ENCODE measurements around the gene RAB3IP.

Gene RAB3IP

DNA sequence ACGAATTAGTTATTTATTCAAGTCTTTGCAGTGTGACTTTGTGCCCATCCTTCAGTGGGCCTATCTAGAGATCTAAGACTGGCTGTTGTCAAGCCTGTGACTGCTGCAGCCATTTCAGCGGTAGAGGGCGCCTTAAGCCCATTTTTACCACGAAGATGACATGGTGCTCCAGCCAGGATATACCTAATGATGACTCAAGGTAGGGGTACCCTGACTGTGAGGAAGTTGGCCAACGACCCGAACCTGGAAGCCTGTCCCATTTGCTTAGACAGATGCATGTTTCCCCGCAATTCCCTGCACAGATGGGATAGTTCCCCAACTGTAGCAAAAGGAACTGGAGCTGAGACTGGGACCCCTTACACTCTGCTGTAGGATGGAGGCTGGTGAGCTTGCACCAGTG is 41.3 kb downstream of the RAB3IP start:
- H3K79me2 ChIP-seq (ENCODE audit: control insufficient read depth, low read length): peaks cover 6% of the 10 kb centered on the region; the same call in 1 of the 2 replicates
- H3F3A ChIP-seq (ENCODE audit: control insufficient read depth, insufficient read depth): no peaks in the 10 kb centered on the region
- no peak overlapping the region for H3K4me3 ChIP-seq (ENCODE audit: low read length)
- no peak overlapping the region for H3K4me2 ChIP-seq (ENCODE audit: low read length)
- no peak overlapping the region for H3K27ac ChIP-seq (ENCODE audit: low read depth, low read length)
- H3K9me2 ChIP-seq (replicated peaks; ENCODE audit: control insufficient read depth, low read length): no peaks in the 10 kb centered on the region
- peaks cover 7% of the 10 kb centered on the region for H3K36me3 ChIP-seq (ENCODE audit: control insufficient read depth, low read length)
- no peaks in the 10 kb centered on the region; the same call in 1 of the 2 replicates for H4K20me1 ChIP-seq (ENCODE audit: control insufficient read depth, insufficient read depth, low read depth, low read length)
- TF ChIP-seq EZH2phosphoT487 (IDR thresholded peaks at IDR 0.05; ENCODE audit: borderline replicate concordance, low read length): no peak
- TF ChIP-seq, protein P1, sequence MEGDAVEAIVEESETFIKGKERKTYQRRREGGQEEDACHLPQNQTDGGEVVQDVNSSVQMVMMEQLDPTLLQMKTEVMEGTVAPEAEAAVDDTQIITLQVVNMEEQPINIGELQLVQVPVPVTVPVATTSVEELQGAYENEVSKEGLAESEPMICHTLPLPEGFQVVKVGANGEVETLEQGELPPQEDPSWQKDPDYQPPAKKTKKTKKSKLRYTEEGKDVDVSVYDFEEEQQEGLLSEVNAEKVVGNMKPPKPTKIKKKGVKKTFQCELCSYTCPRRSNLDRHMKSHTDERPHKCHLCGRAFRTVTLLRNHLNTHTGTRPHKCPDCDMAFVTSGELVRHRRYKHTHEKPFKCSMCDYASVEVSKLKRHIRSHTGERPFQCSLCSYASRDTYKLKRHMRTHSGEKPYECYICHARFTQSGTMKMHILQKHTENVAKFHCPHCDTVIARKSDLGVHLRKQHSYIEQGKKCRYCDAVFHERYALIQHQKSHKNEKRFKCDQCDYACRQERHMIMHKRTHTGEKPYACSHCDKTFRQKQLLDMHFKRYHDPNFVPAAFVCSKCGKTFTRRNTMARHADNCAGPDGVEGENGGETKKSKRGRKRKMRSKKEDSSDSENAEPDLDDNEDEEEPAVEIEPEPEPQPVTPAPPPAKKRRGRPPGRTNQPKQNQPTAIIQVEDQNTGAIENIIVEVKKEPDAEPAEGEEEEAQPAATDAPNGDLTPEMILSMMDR (IDR thresholded peaks at IDR 0.05; ENCODE audit: low read depth, low read length, poor library complexity, severe bottlenecking): peak; percentile 77
- H3K27me3 ChIP-seq (ENCODE audit: control insufficient read depth, low read length): no peaks in the 10 kb centered on the region
- H3K9me3 ChIP-seq (ENCODE audit: control insufficient read depth, insufficient read depth, low read length): no peaks in the 10 kb centered on the region
- no peaks in the 10 kb centered on the region for H3K4me1 ChIP-seq (ENCODE audit: control insufficient read depth, low read length)

- Histone ChIP-seq H3K79me2 (ENCODE audit: control insufficient read depth, low read length) (peaks cover 6% of the 10 kb centered on the region; the same call in 1 of the 2 replicates), H3K9me3 (ENCODE audit: control insufficient read depth, insufficient read depth, low read length) (no peaks in the 10 kb centered on the region), H3K36me3 (ENCODE audit: control insufficient read depth, low read length) (peaks cover 19% of the 10 kb centered on the region), H3K4me2 (ENCODE audit: low read length) (no peak overlapping the region), H4K20me1 (ENCODE audit: control insufficient read depth, insufficient read depth, low read depth, low read length) (no peaks in the 10 kb centered on the region; the same call in 1 of the 2 replicates), H3K4me3 (ENCODE audit: low read length) (no peak overlapping the region), H3F3A (ENCODE audit: control insufficient read depth, insufficient read depth) (no peaks in the 10 kb centered on the region), H3K4me1 (ENCODE audit: control insufficient read depth, low read length) (no peaks in the 10 kb centered on the region), H3K27ac (ENCODE audit: low read depth, low read length) (no peak overlapping the region), H3K9me2 (replicated peaks; ENCODE audit: control insufficient read depth, low read length) (no peaks in the 10 kb centered on the region), H3K27me3 (ENCODE audit: control insufficient read depth, low read length) (no peaks in the 10 kb centered on the region)
- TF ChIP-seq EZH2phosphoT487 (IDR thresholded peaks at IDR 0.05; ENCODE audit: borderline replicate concordance, low read length): no peak
- TF ChIP-seq, protein P1 (IDR thresholded peaks at IDR 0.05; ENCODE audit: low read depth, low read length, poor library complexity, severe bottlenecking): no peak
These were observed 44.7 kb downstream of the RAB3IP start for GRCh38 chr12:69783365-69783764.

GRCh38 chr12:69789351-69789750 is 50.7 kb downstream of the RAB3IP start:
- Histone ChIP-seq H3K4me3 (ENCODE audit: low read length) (no peak overlapping the region), H3K9me2 (replicated peaks; ENCODE audit: control insufficient read depth, low read length) (no peaks in the 10 kb centered on the region), H3K4me2 (ENCODE audit: low read length) (no peak overlapping the region), H3K9me3 (ENCODE audit: control insufficient read depth, insufficient read depth, low read length) (no peaks in the 10 kb centered on the region; the same call in 1 of the 2 replicates), H3F3A (ENCODE audit: control insufficient read depth, insufficient read depth) (no peaks in the 10 kb centered on the region), H3K79me2 (ENCODE audit: control insufficient read depth, low read length) (no peaks in the 10 kb centered on the region), H4K20me1 (ENCODE audit: control insufficient read depth, insufficient read depth, low read depth, low read length) (no peaks in the 10 kb centered on the region), H3K36me3 (ENCODE audit: control insufficient read depth, low read length) (peaks cover 21% of the 10 kb centered on the region), H3K4me1 (ENCODE audit: control insufficient read depth, low read length) (no peaks in the 10 kb centered on the region), H3K27ac (ENCODE audit: low read depth, low read length) (no peak overlapping the region), H3K27me3 (ENCODE audit: control insufficient read depth, low read length) (no peaks in the 10 kb centered on the region)
- TF ChIP-seq, protein P1 (IDR thresholded peaks at IDR 0.05; ENCODE audit: low read depth, low read length, poor library complexity, severe bottlenecking): no peak
- TF ChIP-seq EZH2phosphoT487 (IDR thresholded peaks at IDR 0.05; ENCODE audit: borderline replicate concordance, low read length): no peak
